ENCODE data around the gene HBZ.
A peak's percentile ranks its signal among the peaks of the same experiment; 100 is the strongest.
"Not testable (repeated sequence)": the region's sequence is repeated elsewhere in the genome, so short reads cannot be mapped to it uniquely, and the experiment has no call there.

Gene HBZ

DNA sequence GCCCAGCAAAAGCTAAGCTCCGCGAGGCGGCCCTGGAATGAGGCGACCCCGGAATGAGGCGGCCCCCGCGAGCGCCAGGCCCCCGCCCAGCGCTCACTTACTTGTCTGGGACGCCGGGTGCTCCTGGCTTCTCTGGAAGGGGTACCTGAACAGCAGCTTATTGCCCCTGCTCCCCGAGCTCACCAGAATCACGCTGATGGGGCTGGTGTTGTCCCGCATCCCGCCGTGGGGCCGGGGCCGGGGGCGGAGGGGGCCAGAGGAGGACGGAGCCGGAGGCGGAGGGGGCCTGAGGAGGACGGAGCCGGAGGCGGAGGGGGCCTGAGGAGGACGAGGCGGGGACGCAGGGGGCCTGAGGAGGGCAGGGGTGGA, 14.4 kb upstream of the HBZ start:
- DNase-seq: peak; percentile 14

DNA sequence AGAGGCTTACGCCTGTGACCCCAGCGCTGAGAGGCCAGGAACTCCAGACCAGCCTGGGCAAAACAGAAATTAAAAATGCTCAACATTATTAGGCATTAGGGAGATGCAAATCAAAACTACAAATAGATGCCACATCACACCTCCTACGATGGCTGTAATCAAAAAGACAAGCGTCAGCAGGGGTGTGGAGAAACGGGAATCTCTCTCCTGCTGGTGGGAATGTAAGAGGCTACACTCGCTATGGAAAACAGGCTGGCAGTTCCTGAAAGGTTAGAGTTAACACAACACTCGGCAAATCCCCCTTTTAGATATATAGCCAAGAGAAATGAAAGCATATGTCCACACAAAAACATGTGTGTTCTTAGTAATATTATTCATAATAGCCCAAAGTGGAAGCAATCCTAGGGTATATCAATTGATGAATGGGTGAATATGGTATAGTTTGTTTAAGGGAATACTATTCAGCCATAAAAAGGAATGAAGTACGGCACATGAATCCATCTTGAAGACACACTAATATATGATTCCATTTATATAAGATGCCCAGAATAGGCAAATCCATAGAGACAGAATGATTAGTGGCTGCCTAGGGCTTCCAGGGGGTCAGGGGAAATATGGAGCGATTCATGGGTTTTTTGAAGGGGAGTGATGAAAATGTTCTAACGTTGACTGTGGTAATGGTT, 12.1 kb upstream of the HBZ start:
- DNase-seq: no peak

DNA sequence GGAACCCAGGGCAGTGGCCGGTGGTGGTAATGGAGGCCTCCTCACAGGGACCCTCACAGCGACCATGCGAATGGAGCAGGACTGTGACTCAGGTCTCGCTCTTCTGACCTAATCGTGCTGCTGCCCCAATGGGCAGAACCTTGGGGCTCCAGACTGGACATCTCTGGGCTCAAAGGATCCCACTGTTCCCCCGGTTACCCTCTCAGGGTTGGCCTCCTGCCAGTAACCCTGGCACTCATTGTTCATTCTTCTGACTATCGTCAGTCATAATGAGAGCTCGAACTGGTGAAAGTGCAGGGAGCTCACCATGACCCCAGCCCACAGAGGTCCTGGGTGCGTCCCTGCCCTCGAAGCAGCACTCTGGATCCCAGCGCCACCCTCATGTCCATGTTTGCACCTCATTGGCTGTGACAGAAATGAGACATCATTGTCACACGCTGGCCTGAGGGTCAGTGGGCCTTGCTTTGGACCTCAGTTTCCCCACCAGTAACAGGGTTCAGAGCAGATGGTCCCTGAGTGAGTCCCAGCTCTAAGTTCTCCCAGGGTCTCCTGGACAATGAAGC, 10.0 kb upstream of the HBZ start:
- DNase-seq: no peak

DNA sequence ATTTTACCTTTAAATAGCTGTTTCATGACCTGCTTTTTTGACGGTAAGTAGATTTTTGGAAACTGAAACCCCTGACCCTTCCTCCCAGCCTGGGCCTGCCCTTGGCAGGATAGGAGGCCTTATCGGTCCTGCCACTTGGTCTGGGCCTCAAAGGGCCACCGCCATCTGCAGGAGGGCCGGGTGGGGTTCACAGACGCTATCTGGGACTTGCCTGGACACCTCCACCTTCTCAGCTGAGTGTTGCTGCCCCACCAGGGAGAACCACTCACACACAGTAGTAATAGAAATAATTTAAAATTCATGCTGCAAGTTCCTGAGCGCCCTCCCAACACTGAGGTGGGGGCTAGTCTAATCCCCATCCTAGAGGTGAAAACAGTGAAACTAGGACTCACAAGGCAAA, 9.4 kb upstream of the HBZ start:
- DNase-seq: no peak

DNA sequence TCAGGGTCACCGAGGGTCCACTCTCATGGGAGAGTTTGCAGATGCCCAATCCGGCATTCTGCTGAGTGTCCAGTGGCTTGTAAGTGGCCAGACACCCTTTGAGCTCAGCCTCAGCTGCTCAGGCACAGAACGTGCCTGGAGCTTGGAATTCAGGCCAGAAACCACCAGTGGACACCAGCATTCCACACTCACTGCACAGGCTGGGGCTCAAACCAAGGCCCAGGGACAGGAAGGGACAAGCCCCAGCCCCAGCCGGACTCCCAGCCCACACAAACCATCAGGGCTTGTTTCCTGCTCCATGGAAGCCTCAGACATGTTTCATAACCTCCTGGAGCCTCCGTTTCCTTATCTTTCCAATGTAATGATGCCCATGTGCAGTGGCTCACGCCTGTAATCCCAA, 9.0 kb upstream of the HBZ start:
- DNase-seq: no peak

DNA sequence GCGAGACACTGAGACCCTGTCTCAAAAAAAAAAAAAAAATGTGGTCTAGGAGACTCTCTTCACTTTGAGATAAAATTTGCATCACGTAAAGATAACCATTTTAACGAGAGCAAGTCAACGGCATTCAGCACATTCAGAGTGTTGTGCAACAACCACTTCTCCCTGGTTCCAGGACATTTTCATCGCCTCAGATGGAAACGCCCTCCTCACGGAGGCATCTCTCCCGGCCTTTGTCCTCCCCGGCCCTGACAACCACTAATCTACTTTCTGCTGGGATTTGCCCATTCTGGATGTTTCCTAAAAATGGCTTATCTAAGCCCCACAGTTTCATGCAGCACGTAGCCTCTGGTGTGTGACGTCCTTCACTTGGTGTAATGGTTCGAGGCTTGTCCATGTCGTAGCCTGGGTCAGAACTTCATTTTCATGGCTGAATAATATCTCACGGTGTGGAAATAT, 7.6 kb upstream of the HBZ start:
- no peak for DNase-seq

DNA sequence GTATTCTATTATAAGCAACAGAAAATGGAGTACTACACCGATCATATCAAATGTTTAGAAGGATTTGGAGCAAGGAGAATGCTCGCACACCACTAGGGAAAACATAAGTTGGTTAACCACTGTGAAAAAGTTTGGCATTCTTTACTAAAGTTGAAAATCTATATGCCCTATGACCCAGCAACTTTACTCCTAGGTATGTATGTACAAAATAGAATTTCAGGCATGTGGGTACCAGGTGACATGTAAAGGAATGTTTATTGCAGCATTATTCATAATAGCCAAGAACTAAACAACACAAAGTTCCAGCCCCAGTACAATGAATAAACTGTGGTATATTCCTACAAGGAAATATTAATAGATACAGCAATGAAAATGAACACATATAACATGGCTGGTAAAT, 5.8 kb upstream of the HBZ start:
- DNase-seq: no peak

DNA sequence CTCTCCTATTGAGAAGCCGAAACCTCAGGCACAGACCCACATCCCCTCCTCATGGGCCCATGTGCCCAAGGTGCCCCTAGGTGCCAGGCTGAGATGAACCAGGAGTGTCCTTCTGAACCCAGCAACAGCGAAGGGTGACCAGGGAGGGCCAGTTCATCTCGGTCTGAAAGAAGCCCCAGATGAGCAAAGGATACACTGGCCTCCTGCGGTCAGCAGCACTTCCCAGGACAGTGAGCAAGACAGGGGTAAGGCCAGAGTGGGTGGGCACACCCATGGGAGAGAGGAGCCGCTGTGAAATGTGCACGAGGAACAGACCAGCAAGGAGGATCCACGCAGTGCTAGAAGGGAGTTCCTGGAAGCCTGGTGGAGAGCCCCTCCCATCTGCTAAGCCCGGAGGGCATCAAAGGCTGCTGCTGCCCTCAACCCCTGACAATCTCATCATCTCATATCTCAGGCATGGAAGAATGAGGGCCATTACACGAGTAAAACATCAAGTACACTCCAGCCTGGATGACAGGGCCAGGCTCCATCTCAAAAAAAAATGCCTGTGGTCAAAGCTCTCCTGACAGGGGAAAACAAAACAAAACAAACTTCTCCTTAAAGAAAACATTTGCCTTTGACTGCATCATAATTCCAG, 3.3 kb upstream of the HBZ start:
- no peak for DNase-seq

DNA sequence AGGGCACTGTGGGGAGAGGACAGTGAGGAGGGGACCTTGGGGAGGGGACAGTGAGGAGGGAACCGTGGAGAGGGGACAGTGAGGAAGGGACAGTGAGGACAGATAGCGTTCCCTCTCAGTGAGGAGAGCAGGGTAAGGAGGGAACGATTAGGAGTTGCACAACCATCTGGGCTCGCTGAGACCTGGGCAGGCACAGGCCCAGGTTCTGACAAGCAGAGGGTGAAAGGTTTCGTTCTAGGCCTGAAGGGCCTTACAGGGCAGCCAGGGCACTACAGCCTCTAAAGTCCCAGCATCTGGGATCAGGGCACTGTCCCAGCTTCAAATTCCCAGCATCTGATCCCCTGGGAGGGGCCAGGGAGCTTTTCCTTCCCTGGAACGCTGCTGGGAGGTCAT, 681 bp downstream of the HBZ start:
- DNase-seq: not testable (repeated sequence)

DNA sequence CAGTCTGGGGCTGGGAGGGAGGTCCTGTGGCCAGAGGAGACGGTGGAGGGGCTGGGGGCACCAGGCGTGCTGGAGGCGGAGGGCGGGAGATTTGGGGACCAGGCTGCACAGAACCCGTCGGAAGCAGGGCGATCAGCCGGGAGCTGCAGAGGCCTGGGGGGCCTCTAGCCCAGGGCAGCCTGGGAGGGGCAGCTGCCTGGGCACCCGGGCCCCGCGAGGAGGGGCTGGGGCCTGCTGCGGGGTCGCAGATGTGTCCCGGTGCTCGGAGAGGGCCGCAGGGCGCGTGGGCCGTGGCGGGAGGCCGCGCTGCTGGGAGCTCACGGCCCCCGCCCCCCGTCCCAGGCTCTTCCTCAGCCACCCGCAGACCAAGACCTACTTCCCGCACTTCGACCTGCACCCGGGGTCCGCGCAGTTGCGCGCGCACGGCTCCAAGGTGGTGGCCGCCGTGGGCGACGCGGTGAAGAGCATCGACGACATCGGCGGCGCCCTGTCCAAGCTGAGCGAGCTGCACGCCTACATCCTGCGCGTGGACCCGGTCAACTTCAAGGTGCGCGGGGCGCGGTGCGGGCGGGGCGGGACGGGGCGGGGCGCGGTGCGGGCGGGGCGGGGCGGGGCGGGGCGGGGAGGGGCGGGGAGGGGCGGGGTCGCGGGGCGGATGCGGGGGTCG, 1.2 kb downstream of the HBZ start:
- DNase-seq: not testable (repeated sequence)

DNA sequence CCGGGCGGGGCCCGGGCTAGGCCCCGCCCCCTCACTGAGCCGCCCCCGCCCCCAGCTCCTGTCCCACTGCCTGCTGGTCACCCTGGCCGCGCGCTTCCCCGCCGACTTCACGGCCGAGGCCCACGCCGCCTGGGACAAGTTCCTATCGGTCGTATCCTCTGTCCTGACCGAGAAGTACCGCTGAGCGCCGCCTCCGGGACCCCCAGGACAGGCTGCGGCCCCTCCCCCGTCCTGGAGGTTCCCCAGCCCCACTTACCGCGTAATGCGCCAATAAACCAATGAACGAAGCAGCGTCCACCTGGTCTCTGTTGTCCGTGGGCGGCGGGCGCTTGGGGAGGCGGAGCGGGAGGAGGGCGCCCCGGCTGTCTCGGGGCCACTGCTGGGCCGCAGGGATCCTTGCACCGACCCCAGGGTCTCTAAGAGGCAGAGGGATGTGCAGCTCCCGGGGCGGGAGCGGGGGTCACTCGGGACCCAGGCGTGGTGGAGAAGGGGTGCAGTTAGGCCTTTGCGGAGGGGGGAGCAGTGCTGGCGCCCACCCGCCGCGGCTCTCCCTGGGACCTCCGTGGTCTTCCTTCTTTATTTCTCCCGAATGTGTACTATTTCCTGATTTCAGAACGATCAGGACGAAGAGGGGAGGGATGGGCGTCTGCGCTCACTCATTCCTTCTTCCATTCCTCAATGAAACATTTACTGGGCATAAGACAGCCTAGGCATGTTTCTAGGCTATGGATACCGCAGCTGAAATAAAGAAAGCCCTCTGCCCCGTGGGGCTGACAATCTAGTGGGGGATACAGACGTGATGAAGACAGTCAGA, 2.0 kb downstream of the HBZ start:
- no peak for DNase-seq

DNA sequence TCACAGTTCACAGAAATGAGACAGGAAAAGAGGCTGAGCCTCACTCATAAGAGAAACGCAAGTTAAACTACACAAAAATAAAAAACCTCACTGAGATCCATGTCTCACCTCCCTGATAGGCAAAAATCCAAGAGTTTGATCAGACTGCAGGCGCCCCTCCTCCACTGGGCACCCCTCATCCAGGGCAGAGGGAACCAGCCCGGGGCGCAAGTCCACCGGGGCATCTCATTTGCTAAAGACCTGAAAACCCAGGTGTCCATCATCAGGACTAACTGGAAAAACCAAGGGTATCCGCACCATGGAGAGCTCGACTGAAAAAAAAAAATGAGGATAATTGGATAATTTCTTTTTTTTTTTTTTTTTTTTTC, 2.6 kb downstream of the HBZ start:
- DNase-seq: no peak

DNA sequence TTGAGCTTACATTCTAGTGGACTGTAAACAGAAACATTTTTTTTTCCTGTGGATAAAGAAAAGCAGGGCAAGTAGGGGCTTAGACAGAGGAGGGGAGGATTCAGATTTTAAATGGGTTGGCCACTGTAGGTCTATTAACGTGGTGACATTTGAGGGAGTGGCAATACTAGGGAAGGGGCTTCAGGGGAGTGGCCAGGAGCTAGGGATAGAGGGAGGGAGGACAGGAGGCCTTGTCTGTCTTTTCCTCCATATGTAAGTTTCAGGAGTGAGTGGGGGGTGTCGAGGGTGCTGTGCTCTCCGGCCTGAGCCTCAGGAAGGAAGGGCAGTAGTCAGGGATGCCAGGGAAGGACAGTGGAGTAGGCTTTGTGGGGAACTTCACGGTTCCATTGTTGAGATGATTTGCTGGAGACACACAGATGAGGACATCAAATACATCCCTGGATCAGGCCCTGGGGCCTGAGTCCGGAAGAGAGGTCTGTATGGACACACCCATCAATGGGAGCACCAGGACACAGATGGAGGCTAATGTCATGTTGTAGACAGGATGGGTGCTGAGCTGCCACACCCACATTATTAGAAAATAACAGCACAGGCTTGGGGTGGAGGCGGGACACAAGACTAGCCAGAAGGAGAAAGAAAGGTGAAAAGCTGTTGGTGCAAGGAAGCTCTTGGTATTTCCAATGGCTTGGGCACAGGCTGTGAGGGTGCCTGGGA, 6.8 kb downstream of the HBZ start:
- no peak for DNase-seq

DNA sequence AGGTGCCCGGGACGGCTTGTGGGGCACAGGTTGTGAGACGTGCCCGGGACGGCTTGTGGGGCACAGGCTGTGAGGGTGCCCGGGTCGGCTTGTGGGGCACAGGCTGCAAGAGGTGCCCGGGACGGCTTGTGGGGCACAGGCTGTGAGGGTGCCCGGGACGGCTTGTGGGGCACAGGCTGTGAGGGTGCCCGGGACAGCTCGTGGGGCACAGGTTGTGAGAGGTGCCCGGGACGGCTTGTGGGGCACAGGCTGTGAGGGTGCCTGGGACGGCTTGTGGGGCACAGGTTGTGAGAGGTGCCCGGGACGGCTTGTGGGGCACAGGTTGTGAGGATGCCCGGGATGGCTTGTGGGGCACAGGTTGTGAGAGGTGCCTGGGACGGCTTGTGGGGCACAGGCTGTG, 7.8 kb downstream of the HBZ start:
- not testable (repeated sequence) for DNase-seq

DNA sequence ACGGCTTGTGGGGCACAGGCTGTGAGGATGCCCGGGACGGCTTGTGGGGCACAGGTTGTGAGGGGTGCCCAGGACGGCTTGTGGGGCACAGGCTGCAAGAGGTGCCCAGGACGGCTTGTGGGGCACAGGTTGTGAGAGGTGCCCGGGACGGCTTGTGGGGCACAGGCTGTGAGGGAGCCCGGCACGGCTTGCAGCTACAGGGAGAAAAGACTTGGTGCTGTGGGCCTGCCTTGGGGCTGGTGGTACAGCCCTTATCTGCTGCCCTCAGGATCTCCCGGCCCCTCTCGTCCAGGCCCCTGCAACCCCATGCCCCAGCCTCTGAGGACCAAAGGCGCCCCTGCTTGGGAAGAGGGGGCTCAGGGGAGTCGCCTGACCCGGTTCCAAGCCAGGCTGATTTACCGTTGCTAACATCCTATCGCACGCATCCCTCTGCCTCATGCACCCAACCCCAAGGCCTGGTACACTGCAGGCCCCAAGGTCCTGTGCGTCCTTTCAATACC, 8.3 kb downstream of the HBZ start:
- no peak for DNase-seq

DNA sequence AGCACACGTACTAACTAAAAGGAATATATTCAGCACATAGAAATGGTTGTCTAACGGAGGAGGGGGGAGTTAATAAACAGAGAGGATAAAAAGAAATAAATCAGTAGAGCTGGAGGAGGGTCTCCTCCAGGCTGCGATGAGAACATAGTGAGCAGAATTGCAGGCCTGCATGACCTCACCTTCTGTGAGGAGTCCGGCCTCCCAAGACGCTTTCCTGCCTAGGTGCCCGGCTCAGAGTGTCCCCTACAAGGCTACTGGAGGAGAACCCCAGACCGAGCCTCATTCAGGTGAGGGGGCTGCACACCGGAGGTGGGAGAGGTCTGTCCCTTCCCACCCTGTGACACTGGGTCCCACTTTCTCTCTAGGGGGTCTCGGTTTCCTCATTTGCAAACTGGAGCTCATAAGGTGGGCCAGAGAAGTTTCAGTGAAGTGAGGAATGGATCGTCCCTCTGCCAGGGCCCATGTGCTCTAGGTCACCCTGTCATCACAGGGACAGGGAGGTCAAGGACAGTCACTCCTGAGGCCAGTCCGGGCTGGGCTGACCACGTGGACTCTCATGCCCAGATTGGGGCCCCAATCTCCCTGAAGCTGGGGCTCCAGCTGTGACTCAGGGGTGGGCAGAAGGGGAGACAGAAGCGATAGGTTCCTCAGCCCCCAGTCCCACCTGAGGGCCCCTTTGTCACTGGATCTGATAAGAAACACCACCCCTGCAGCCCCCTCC, 10.0 kb downstream of the HBZ start:
- no peak for DNase-seq

DNA sequence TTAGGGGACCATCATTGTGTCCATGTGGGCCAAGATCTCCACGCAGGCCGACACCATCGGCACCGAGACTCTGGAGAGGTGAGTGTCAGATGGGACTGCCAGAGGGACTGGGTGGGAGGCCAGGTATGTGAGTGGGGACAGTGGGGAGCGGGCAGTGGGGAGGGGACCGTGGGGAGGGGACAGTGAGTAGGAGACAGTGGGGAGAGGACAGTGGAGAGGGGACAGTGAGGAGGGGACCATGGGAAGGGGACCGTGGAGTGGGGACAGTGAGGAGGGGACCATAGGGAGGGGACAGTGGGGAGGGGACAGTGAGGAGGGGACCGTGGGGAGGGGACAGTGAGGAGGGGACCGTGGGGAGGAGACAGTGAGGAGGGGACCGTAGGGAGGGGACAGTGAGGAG, 10.7 kb downstream of the HBZ start:
- not testable (repeated sequence) for DNase-seq

DNA sequence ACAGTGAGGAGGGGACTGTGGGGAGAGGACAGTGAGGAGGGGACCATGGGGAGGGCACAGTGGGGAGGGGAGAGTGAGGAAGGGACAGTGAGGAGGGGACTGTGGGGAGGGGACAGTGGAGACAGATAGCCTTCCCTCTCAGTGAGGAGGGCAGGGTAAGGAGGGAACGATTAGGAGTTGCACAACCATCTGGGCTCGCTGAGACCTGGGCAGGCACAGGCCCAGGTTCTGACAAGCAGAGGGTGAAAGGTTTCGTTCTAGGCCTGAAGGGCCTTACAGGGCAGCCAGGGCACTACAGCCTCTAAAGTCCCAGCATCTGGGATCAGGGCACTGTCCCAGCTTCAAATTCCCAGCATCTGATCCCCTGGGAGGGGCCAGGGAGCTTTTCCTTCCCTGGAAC, 11.3 kb downstream of the HBZ start:
- DNase-seq: not testable (repeated sequence)

DNA sequence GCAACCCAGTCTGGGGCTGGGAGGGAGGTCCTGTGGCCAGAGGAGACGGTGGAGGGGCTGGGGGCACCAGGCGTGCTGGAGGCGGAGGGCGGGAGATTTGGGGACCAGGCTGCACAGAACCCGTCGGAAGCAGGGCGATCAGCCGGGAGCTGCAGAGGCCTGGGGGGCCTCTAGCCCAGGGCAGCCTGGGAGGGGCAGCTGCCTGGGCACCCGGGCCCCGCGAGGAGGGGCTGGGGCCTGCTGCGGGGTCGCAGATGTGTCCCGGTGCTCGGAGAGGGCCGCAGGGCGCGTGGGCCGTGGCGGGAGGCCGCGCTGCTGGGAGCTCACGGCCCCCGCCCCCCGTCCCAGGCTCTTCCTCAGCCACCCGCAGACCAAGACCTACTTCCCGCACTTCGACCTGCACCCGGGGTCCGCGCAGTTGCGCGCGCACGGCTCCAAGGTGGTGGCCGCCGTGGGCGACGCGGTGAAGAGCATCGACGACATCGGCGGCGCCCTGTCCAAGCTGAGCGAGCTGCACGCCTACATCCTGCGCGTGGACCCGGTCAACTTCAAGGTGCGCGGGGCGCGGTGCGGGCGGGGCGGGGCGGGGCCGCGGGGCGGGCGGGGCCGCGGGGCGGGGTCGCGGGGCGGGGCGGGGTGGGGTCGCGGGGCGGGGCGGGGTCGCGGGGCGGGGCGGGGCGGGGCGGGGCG, 11.8 kb downstream of the HBZ start:
- not testable (repeated sequence) for DNase-seq

DNA sequence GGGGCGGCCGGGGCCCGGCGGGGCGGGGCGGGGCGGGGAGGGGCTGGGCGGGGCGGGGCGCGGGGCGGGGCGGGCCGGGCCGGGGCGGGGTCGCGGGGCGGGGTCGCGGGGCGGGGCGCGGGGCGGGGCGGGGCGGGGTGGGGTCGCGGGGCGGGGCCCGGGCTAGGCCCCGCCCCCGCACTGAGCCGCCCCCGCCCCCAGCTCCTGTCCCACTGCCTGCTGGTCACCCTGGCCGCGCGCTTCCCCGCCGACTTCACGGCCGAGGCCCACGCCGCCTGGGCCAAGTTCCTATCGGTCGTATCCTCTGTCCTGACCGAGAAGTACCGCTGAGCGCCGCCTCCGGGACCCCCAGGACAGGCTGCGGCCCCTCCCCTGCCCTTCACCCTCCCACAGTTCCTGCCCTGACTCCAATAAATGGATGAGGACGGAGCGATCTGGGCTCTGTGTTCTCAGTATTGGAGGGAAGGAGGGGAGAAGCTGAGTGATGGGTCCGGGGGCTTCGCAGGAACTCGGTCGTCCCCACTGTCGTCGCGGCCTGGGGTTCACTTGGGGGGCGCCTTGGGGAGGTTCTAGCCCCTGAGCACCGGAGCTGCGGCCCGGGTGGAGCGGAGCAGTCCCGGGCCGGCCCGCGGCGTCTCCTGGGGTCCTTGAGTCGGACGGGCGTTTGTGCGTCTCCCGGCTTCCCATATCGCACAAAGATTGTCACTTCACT, 12.5 kb downstream of the HBZ start:
- DNase-seq: no peak

Measured in central memory CD4-positive, alpha-beta T cell (primary cell).